Neural cell (in vitro differentiated cells): ENCODE data around the gene UHRF2. TPM values are rescaled to one million over a fixed set of nuclear protein-coding genes. Genes with fewer than 3 reads are reported as not detected.

Source experiments
- H2AFZ ChIP-seq: fragments of 200-600, 300-800 bp; sonication (generic), shearing (Covaris generic); 2 replicates; pipeline ENCODE4 v1.6.0; 2014; ENCODE audit warnings: low read depth, mild to moderate bottlenecking, antibody characterized with exemption, low read length, moderate library complexity
- H3F3A ChIP-seq: fragments of 200-600 bp; shearing (Covaris generic); 2 replicates; pipeline ENCODE4 v1.6.1; 2016; ENCODE audit warnings: mild to moderate bottlenecking, moderate library complexity, mixed read lengths, antibody characterized with exemption, low read length; ENCODE audit not compliant: insufficient read depth, poor library complexity, severe bottlenecking
- H3K27ac ChIP-seq: fragments of 200-600, 300-800 bp; sonication (generic), shearing (Covaris generic); 2 replicates; pipeline ENCODE4 v1.5.1; 2014; ENCODE audit warnings: mild to moderate bottlenecking, low read length, moderate library complexity
- H3K27me3 ChIP-seq: fragments of 300-800, 200-600 bp; sonication (generic), shearing (Covaris generic); 2 replicates; pipeline ENCODE4 v1.6.0; 2014; ENCODE audit warnings: mild to moderate bottlenecking, low read depth, low read length, moderate library complexity; ENCODE audit not compliant: insufficient read depth
- H3K36me3 ChIP-seq: fragments of 300-800, 200-600 bp; sonication (generic), shearing (Covaris generic); 2 replicates; pipeline ENCODE4 v1.5.1; 2014; ENCODE audit warnings: mild to moderate bottlenecking, antibody characterized with exemption, low read length, moderate library complexity; ENCODE audit not compliant: insufficient read depth
- H3K4me2 ChIP-seq: fragments of 300-800, 200-600 bp; sonication (generic), shearing (Covaris generic); 2 replicates; pipeline ENCODE4 v1.6.0; 2014; ENCODE audit warnings: mild to moderate bottlenecking, low read length
- H3K4me3 ChIP-seq: fragments of 300-800, 200-600 bp; sonication (generic), shearing (Covaris generic); 2 replicates; pipeline ENCODE4 v1.5.1; 2014; ENCODE audit warnings: mild to moderate bottlenecking, low read length, moderate library complexity
- H3K79me2 ChIP-seq: fragments of 200-600 bp; shearing (Covaris generic); replicated peaks from 2 replicates; pipeline ENCODE4 v1.6.0; 2014; ENCODE audit warnings: mild to moderate bottlenecking, low read length, moderate library complexity; ENCODE audit not compliant: insufficient read depth
- H3K9ac ChIP-seq: fragments of 300-800, 200-600 bp; sonication (generic), shearing (Covaris generic); 2 replicates; pipeline ENCODE4 v1.6.1; 2016; ENCODE audit warnings: mild to moderate bottlenecking, low read length, mixed read lengths
- H3K9me2 ChIP-seq: fragments of 200-600 bp; shearing (Covaris generic); 2 replicates; pipeline ENCODE4 v1.6.1; 2016; ENCODE audit warnings: mild to moderate bottlenecking, low read length, mixed read lengths; ENCODE audit not compliant: insufficient read depth
- H3K9me3 ChIP-seq: fragments of 200-600, 300-800 bp; sonication (generic), shearing (Covaris generic); 2 replicates; pipeline ENCODE4 v1.6.1; 2016; ENCODE audit warnings: mild to moderate bottlenecking, mixed run types, low read length, moderate library complexity, mixed read lengths
- H4K20me1 ChIP-seq: fragments of 200-600 bp; shearing (Covaris generic); 2 replicates; pipeline ENCODE4 v1.6.1; 2016; ENCODE audit warnings: mild to moderate bottlenecking, mixed run types; ENCODE audit not compliant: insufficient read depth
- CTCF ChIP-seq: fragments of 450-650 bp; IDR thresholded peaks from 2 replicates; pipeline ENCODE4 v1.5.1; 2014; ENCODE audit warnings: antibody characterized with exemption, mild to moderate bottlenecking, moderate library complexity; ENCODE audit not compliant: poor library complexity, severe bottlenecking
- EP300 ChIP-seq: fragments of 450-650 bp; conservative IDR thresholded peaks from 2 replicates; pipeline ENCODE4 v1.6.1; 2014; ENCODE audit warnings: antibody characterized with exemption, mild to moderate bottlenecking, moderate library complexity; ENCODE audit not compliant: poor library complexity, severe bottlenecking
- EZH2 ChIP-seq: fragments of 200-600, 300-800 bp; shearing (Covaris generic), sonication (generic); IDR thresholded peaks from 2 replicates; pipeline ENCODE4 v1.6.1; 2014; ENCODE audit warnings: antibody characterized with exemption, low read length, borderline replicate concordance, mild to moderate bottlenecking; ENCODE audit not compliant: insufficient read depth, poor library complexity, severe bottlenecking
- MXI1 ChIP-seq: fragments of 450-650 bp; conservative IDR thresholded peaks from 2 replicates; pipeline ENCODE4 v1.6.1; 2014; ENCODE audit warnings: antibody characterized with exemption, mild to moderate bottlenecking; ENCODE audit not compliant: poor library complexity, severe bottlenecking
- POLR2AphosphoS5 ChIP-seq: IDR thresholded peaks from 2 replicates; pipeline ENCODE4 v1.6.1; 2012
- RAD21 ChIP-seq: fragments of 450-650 bp; conservative IDR thresholded peaks from 2 replicates; pipeline ENCODE4 v1.6.1; 2014; ENCODE audit warnings: antibody characterized with exemption, mild to moderate bottlenecking, moderate library complexity
- REST ChIP-seq: IDR thresholded peaks from 2 replicates; pipeline ENCODE4 v1.6.1; 2012; ENCODE audit warnings: borderline replicate concordance
- SMC3 ChIP-seq: fragments of 450-650 bp; conservative IDR thresholded peaks from 2 replicates; pipeline ENCODE4 v1.6.1; 2014; ENCODE audit warnings: antibody characterized with exemption, mild to moderate bottlenecking, moderate library complexity; ENCODE audit not compliant: poor library complexity
- TAF1 ChIP-seq: IDR thresholded peaks from 2 replicates; pipeline ENCODE4 v1.6.1; 2012; ENCODE audit warnings: low read depth
- polyA plus RNA-seq: library from polyadenylated mRNA; depleted of rRNA; stranded (reverse); fragments of >200 nt; gene quantifications from 2 replicates; pipeline ENCODE4 v1.2.3, GENCODE V29; 2014
- small RNA-seq, 3 experiments: library from RNA; depleted of rRNA; stranded (forward); fragments of <200 nt; gene quantifications; one replicate each; pipeline ENCODE3, GENCODE V24; 2012

The UHRF2 gene
- polyA plus RNA-seq, 1 donor from 2014 or later: 96.6 TPM

GRCh38 chr9:6552498-6553121 lies 139.6 kb downstream of the UHRF2 start:
- H3K9ac ChIP-seq: no peak overlapping the region
- no peaks in the 10 kb centered on the region for H3K79me2 ChIP-seq
- no peaks in the 10 kb centered on the region for H3K27me3 ChIP-seq
- no peaks in the 10 kb centered on the region for H3K9me2 ChIP-seq
- H3F3A ChIP-seq: no peaks in the 10 kb centered on the region
- no peak overlapping the region for H3K4me2 ChIP-seq
- H3K9me3 ChIP-seq: no peaks in the 10 kb centered on the region
- H3K27ac ChIP-seq: no peak overlapping the region
- H3K4me3 ChIP-seq: no peak overlapping the region
- H3K36me3 ChIP-seq: no peaks in the 10 kb centered on the region
- H4K20me1 ChIP-seq: no peaks in the 10 kb centered on the region
- TF ChIP-seq EZH2 (no peak), CTCF (no peak), SMC3 (no peak), POLR2AphosphoS5 (no peak), TAF1 (no peak), REST (no peak), RAD21 (no peak), EP300 (no peak), MXI1 (no peak)
- H2AFZ ChIP-seq: no peak overlapping the region

GRCh38 chr9:6553866-6554265 lies 140.9 kb downstream of the UHRF2 start:
- H3F3A ChIP-seq: peaks cover 3% of the 10 kb centered on the region
- H4K20me1 ChIP-seq: no peaks in the 10 kb centered on the region
- TF ChIP-seq EZH2: no peak
- TF ChIP-seq TAF1: no peak
- no peak overlapping the region for H3K4me3 ChIP-seq
- no peaks in the 10 kb centered on the region for H3K27me3 ChIP-seq
- H3K9ac ChIP-seq: no peak overlapping the region
- no peak overlapping the region for H3K4me2 ChIP-seq
- no peaks in the 10 kb centered on the region for H3K36me3 ChIP-seq
- H3K79me2 ChIP-seq: no peaks in the 10 kb centered on the region
- H3K9me3 ChIP-seq: no peaks in the 10 kb centered on the region
- no peak overlapping the region for H3K27ac ChIP-seq
- no peaks in the 10 kb centered on the region for H3K9me2 ChIP-seq
- no peak overlapping the region for H2AFZ ChIP-seq

Small RNAs within 50 kb of the gene (small RNA-seq; reads per million reads assigned to genes)
- gene RN7SL25P: 0 reads per million in 3 experiments

Other genes starting within 250 kb of the UHRF2 start
- gene IL33, start 197.4 kb upstream of the UHRF2 start, polyA plus RNA-seq: not detected in 2 replicates
- not detected in 2 replicates for gene TPD52L3, start 84.8 kb upstream of the UHRF2 start, polyA plus RNA-seq
- 11.4 and 13.9 TPM in 2 replicates for gene GLDC, start 232.5 kb downstream of the UHRF2 start, polyA plus RNA-seq